Transverse colon (tissue), 4 donors: ENCODE results near the gene COG2.

Source experiments
- EP300 ChIP-seq: sonication (generic); formaldehyde crosslinking; IDR thresholded peaks from one replicate; pipeline ENCODE4 v1.6.1; 2017; ENCODE audit warnings: antibody characterized with exemption, low read depth
- POLR2A ChIP-seq: fragments of 450-650 bp; IDR thresholded peaks from one replicate; pipeline ENCODE4 v1.6.1; 2016; ENCODE audit warnings: antibody characterized with exemption, mild to moderate bottlenecking, moderate library complexity
- POLR2AphosphoS5 ChIP-seq, 3 donors: sonication (generic); formaldehyde crosslinking; IDR thresholded peaks; one replicate each; pipeline ENCODE4 v1.6.1; 2016; ENCODE audit warnings: antibody characterized with exemption in 3 of 3
- TF ChIP-seq, protein P1 (sequence below), 5 experiments: fragments of 200-600 bp in 3 of 5; fragments of 450-650 bp in 2 of 5; sonication (generic) in 3 of 5; IDR thresholded peaks; 1 replicate in 2 of 5; 2 replicates in 3 of 5; pipeline ENCODE4 v1.5.1; 2016 to 2017; ENCODE audit warnings: antibody characterized with exemption in 5 of 5, inconsistent platforms in 3 of 5, mild to moderate bottlenecking in 2 of 5, moderate library complexity in 1 of 5

DNA sequence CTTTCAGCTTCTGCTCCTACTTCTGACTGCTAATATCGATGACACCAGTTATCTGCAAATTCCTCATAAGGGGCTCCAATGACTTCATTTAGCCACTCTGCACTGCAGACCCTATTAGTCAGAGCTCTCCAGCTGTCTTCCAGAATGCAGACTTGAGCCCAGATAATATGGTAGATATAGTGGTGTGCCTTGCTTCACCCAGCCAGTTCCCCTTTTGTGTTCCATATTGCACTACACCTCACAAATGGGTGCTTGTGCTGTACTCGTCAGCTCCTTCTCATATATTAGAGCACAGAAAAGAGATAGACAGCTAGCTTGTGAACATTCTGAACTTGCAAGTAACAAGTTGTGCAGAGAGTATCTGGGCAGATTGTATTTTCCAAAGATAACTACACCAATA is 23.7 kb upstream of the COG2 start:
- TF ChIP-seq, protein P1, sequence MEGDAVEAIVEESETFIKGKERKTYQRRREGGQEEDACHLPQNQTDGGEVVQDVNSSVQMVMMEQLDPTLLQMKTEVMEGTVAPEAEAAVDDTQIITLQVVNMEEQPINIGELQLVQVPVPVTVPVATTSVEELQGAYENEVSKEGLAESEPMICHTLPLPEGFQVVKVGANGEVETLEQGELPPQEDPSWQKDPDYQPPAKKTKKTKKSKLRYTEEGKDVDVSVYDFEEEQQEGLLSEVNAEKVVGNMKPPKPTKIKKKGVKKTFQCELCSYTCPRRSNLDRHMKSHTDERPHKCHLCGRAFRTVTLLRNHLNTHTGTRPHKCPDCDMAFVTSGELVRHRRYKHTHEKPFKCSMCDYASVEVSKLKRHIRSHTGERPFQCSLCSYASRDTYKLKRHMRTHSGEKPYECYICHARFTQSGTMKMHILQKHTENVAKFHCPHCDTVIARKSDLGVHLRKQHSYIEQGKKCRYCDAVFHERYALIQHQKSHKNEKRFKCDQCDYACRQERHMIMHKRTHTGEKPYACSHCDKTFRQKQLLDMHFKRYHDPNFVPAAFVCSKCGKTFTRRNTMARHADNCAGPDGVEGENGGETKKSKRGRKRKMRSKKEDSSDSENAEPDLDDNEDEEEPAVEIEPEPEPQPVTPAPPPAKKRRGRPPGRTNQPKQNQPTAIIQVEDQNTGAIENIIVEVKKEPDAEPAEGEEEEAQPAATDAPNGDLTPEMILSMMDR (IDR thresholded peaks at IDR 0.05), result no peak
- TF ChIP-seq POLR2A, result no peak
- TF ChIP-seq EP300, result no peak
- no peak for TF ChIP-seq POLR2AphosphoS5 (IDR thresholded peaks at IDR 0.05)
